GM12874 (cell line): ENCODE results near the gene EMX1.

Experiments used
- TF ChIP-seq, protein P1 (sequence below): IDR thresholded peaks from 2 replicates; pipeline ENCODE4 v1.5.1; 2011; ENCODE audit warnings: low read depth, mild to moderate bottlenecking, control low read depth, low read length, moderate library complexity; ENCODE audit not compliant: insufficient read depth

EMX1 gene

GRCh38 chr2:72887740-72888437 lies 29.4 kb upstream of the EMX1 start:
- TF ChIP-seq, protein P1, sequence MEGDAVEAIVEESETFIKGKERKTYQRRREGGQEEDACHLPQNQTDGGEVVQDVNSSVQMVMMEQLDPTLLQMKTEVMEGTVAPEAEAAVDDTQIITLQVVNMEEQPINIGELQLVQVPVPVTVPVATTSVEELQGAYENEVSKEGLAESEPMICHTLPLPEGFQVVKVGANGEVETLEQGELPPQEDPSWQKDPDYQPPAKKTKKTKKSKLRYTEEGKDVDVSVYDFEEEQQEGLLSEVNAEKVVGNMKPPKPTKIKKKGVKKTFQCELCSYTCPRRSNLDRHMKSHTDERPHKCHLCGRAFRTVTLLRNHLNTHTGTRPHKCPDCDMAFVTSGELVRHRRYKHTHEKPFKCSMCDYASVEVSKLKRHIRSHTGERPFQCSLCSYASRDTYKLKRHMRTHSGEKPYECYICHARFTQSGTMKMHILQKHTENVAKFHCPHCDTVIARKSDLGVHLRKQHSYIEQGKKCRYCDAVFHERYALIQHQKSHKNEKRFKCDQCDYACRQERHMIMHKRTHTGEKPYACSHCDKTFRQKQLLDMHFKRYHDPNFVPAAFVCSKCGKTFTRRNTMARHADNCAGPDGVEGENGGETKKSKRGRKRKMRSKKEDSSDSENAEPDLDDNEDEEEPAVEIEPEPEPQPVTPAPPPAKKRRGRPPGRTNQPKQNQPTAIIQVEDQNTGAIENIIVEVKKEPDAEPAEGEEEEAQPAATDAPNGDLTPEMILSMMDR, result peak; percentile 91

GRCh38 chr2:72888438-72889202 lies 28.7 kb upstream of the EMX1 start:
- TF ChIP-seq, protein P1, result no peak

DNA sequence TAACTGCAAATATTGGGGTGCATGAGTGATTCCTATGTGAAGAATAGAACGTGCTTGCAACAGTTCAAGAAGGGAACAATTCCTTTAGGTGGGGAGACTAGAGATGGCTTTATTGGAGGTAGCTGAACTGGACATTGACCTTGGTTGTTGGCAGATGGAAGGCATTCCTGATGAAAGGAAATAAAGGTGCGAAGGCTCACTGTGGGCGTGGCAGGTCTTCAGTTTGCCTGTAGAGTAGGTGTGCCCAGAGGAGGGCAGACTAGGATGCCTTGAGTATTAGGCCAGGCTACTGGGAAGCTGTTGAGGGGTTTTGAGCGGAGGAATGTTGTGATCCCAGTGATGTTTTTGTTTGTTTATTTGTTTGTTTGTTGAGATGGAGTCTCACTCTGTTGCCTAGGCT lies 27.3 kb upstream of the EMX1 start:
- TF ChIP-seq, protein P1, result no peak

GRCh38 chr2:72891091-72891818 lies 26.1 kb upstream of the EMX1 start:
- TF ChIP-seq, protein P1, result no peak

DNA sequence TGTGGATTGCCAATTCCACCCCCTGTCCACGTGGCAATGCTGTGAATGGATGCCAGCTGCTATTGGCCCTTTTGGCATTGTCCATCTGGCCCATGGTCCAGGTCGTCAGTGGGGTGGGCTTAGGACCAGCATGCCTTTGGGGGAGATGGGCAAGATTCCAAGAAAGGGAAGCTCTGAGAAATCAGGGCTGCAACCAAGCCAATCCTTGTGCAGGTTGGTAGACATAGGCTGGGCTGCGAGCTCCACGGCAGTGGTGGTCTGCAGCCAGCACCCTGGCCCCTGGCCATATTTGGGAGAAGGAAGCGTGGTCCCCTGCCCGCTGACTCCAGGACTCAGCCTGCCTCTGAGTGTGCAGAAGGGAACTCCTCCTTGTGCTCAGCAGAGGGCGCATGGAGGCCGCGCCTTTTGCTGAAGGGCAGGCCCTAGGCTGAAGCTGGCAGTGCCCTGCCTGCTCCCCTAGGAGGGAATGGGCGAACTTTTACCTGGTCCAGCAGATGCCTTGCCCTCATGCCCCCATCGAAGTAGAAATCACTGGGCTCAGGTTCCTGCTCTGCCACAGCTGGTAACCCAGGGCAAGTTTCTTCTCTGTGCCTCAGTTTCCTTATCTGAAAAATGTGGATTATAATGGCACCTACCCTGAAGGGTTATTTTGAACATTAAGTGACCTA lies 24.7 kb upstream of the EMX1 start:
- TF ChIP-seq, protein P1, result peak; percentile 92

DNA sequence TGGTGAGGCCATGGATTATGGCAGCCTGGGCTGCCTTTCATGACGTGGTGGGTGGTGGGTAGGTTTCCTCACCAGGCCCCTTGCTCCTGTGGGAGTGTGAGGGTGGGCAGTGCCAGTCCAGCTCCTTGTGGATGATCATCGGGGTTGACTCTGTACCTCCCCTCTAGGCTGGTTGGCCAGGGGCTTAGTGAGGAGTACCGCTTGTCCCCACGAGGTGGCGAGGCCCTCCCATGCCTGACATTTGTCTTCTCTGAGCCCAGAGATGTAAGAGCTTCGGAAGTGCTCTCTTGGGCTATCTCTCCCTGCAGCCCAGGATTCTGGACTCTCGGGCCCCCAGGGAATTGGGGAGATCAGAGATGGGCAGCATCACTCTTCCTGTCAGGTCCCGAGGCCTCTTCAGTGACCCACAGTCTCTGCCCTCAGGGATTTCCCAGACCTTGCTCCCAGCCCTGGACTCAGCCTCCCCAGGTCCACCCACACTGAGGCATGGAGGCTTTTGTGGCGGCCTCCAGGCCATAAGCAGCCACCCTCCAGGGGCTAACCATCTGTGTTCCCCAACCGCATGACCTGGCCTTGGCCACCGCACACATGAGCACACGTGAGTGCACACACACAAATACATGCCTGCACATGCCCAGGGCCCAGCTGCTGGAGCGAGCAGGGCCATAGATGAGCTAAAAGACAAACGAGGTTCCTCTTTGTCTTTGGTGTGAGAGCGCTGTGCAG lies 23.6 kb upstream of the EMX1 start:
- TF ChIP-seq, protein P1, result peak; percentile 84
